CD4-positive, alpha-beta T cell (primary cell): ENCODE measurements around the gene CASP7. TPM values are rescaled to one million over a fixed set of nuclear protein-coding genes. Genes with fewer than 3 reads are reported as not detected.

Source experiments
- ATAC-seq: fragments of 200-7000 bp; cut with Tn5 transposase; one replicate; pipeline ENCODE4 v1.10.0; 2022; ENCODE audit warnings: mild to moderate bottlenecking; ENCODE audit not compliant: poor library complexity
- CTCF ChIA-PET: fragments of 350-600 bp; sonication (Branson Sonifier 250); formaldehyde crosslinking; loops from one replicate; lab custom pipeline; 2021; ENCODE audit warnings: antibody characterized with exemption, inconsistent platforms; lab: Charles Lee
- POLR2A ChIA-PET: fragments of 350-600 bp; sonication (Branson Sonifier 250); formaldehyde crosslinking; loops from one replicate; lab custom pipeline; 2021; ENCODE audit warnings: antibody characterized with exemption, inconsistent platforms; lab: Charles Lee
- DNase-seq, 14 experiments: peaks; one replicate each; pipeline ENCODE4 v3.0.0-alpha.2; 2013 to 2020; ENCODE audit warnings: mixed read lengths in 2 of 14
- H3K27ac ChIP-seq, 2 donors: one replicate each; pipeline versions ENCODE4 v1.5.1 to v1.7.0; 2013; ENCODE audit warnings: low read length in 2 of 2, low read depth in 1 of 2, mild to moderate bottlenecking in 1 of 2
- H3K27me3 ChIP-seq, 2 experiments: 1 replicate in 1 of 2; 2 replicates in 1 of 2; pipeline versions ENCODE4 v1.6.1 to v1.7.0; 2013; ENCODE audit warnings: low read length in 2 of 2, control low read depth in 1 of 2, mild to moderate bottlenecking in 1 of 2, moderate library complexity in 1 of 2; ENCODE audit not compliant: insufficient read depth in 2 of 2, control insufficient read depth in 1 of 2
- H3K36me3 ChIP-seq: one replicate; pipeline ENCODE4 v1.6.1; 2013; ENCODE audit warnings: low read length, control low read depth; ENCODE audit not compliant: insufficient read depth
- H3K4me1 ChIP-seq: one replicate; pipeline ENCODE4 v1.6.1; 2013; ENCODE audit warnings: low read length, control low read depth; ENCODE audit not compliant: insufficient read depth
- H3K4me3 ChIP-seq: one replicate; pipeline ENCODE4 v1.5.1; 2013; ENCODE audit warnings: mild to moderate bottlenecking, low read length, moderate library complexity
- H3K9me3 ChIP-seq, 2 experiments: 1 replicate in 1 of 2; 2 replicates in 1 of 2; pipeline versions ENCODE4 v1.6.1 to v1.7.0; 2013; ENCODE audit warnings: low read length in 2 of 2, mild to moderate bottlenecking in 2 of 2, control low read depth in 1 of 2, moderate library complexity in 1 of 2; ENCODE audit not compliant: control insufficient read depth in 1 of 2, insufficient read depth in 1 of 2
- H3K27ac Mint-ChIP-seq: one replicate; pipeline ENCODE4 v1.8.0; 2020; ENCODE audit warnings: mixed read lengths
- H3K27me3 Mint-ChIP-seq: one replicate; pipeline ENCODE4 v1.8.0; 2021; ENCODE audit warnings: mixed read lengths
- H3K36me3 Mint-ChIP-seq: one replicate; pipeline ENCODE4 v1.8.0; 2021; ENCODE audit warnings: low read depth, mixed read lengths
- H3K4me1 Mint-ChIP-seq: one replicate; pipeline ENCODE4 v1.8.0; 2021; ENCODE audit warnings: low read depth, mixed read lengths
- H3K4me3 Mint-ChIP-seq: one replicate; pipeline ENCODE4 v1.8.0; 2020; ENCODE audit warnings: mild to moderate bottlenecking, mixed read lengths
- H3K9me3 Mint-ChIP-seq: one replicate; pipeline ENCODE4 v1.8.0; 2020; ENCODE audit warnings: mixed read lengths
- intact Hi-C, 2 experiments: fragments of 100-400 bp; cut with DNase I in 1 of 2; cut with micrococcal nuclease in 1 of 2; formaldehyde crosslinking; loops; one replicate each; pipeline versions ENCODE4 v1.15.1 to v1.9.0; 2023 to 2025; cut with DNase I, micrococcal nuclease
- polyA plus RNA-seq, 2 donors: library from polyadenylated mRNA; unstranded; fragments of 120-200 nt; gene quantifications; one replicate each; pipeline ENCODE4 v1.2.1, GENCODE V29; 2013
- total RNA-seq, 174 experiments: library from RNA in 2 of 174; stranded (reverse) in 2 of 174; gene quantifications; one replicate each; pipeline ENCODE4 v1.2.3 and lab custom pipeline; 2021 to 2026
- TF ChIP-seq, protein P1 (sequence below): fragments of 200-600 bp; IDR thresholded peaks from one replicate; pipeline ENCODE4 v1.8.0; 2022; ENCODE audit warnings: antibody characterized with exemption, mild to moderate bottlenecking

Gene CASP7
- total RNA-seq (1 to 10 TPM; 8.5 to 8.6 TPM), total RNA-seq (lab: John Stamatoyannopoulos, UW) (9.7 to 48.3 (median 20.1) reads per million in 172 experiments)
- 12.5 TPM for polyA plus RNA-seq (2013, experiment 1 of 2)
- polyA plus RNA-seq (2013, experiment 2 of 2), result 17.3 TPM

DNA sequence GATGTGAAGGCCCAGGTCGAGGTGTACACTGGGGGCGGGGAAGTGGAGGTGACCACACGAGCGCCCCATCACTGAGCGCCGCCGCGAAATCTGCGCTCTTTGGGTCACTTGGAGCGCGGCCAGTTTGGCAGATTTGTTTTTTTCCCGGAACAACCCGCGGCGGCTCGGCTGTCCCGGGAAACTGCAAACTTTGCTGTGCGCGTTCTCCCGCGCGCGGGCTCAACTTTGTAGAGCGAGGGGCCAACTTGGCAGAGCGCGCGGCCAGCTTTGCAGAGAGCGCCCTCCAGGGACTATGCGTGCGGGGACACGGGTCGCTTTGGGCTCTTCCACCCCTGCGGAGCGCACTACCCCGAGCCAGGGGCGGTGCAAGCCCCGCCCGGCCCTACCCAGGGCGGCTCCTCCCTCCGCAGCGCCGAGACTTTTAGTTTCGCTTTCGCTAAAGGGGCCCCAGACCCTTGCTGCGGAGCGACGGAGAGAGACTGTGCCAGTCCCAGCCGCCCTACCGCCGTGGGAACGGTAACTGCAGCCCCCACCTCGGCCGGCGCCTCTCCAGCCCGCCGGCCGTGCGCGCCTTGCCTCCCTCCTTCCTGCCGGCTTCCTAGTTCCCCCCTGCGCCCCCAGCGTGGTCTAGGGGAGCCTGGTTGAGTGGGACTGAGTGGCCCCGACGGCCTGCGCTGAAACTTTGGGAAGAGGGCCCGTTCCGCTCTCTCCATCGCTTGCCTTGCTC lies at the start of gene CASP7:
Gene CASP7 (plus strand): TSS at position 450 of the 727 bp plus-strand sequence. CDS start 17,582 bp downstream, outside the sequence.
- Mint-ChIP-seq H3K4me3 (peak within 1 kb of the TSS; percentile 98), H3K27ac (peak within 1 kb of the TSS; percentile 88), H3K27me3 (no peaks in the 10 kb centered on the region), H3K9me3 (no peaks in the 10 kb centered on the region), H3K36me3 (peaks cover 34% of the 10 kb centered on the region), H3K4me1 (peaks cover 32% of the 10 kb centered on the region)
- CTCF ChIA-PET, result interaction anchor here (0.7 to 1.9 kb wide), 4 partner anchors 13 to 495 kb away, joined by 3 to 5 read pairs (median 3); partner anchors contain the start of gene CCDC186
- DNase-seq (peak; percentile 57 to 91 (median 70)), ATAC-seq (peak; percentile 85)
- Histone ChIP-seq H3K36me3 (no peaks in the 10 kb centered on the region), H3K4me1 (peaks cover 25% of the 10 kb centered on the region), H3K27me3 (no peaks in the 10 kb centered on the region), H3K4me3 (peak within 1 kb of the TSS; percentile 77), H3K9me3 (peaks cover 0 to 3% of the 10 kb centered on the region in 2 experiments), H3K27ac (peak within 1 kb of the TSS; percentile 59 to 75)
- TF ChIP-seq, protein P1, sequence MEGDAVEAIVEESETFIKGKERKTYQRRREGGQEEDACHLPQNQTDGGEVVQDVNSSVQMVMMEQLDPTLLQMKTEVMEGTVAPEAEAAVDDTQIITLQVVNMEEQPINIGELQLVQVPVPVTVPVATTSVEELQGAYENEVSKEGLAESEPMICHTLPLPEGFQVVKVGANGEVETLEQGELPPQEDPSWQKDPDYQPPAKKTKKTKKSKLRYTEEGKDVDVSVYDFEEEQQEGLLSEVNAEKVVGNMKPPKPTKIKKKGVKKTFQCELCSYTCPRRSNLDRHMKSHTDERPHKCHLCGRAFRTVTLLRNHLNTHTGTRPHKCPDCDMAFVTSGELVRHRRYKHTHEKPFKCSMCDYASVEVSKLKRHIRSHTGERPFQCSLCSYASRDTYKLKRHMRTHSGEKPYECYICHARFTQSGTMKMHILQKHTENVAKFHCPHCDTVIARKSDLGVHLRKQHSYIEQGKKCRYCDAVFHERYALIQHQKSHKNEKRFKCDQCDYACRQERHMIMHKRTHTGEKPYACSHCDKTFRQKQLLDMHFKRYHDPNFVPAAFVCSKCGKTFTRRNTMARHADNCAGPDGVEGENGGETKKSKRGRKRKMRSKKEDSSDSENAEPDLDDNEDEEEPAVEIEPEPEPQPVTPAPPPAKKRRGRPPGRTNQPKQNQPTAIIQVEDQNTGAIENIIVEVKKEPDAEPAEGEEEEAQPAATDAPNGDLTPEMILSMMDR, result peak; percentile 8
- POLR2A ChIA-PET, result interaction anchor here (0.7 to 1.1 kb wide), 2 partner anchors 11 to 495 kb away, joined by 3 read pairs; partner anchors contain the start of gene CCDC186
- intact Hi-C loops, result loop anchor here in 1 of 2 experiments (10.0 kb wide), 2 partner anchors 175 to 285 kb away; partner anchors contain the start of genes DCLRE1A and NHLRC2

DNA sequence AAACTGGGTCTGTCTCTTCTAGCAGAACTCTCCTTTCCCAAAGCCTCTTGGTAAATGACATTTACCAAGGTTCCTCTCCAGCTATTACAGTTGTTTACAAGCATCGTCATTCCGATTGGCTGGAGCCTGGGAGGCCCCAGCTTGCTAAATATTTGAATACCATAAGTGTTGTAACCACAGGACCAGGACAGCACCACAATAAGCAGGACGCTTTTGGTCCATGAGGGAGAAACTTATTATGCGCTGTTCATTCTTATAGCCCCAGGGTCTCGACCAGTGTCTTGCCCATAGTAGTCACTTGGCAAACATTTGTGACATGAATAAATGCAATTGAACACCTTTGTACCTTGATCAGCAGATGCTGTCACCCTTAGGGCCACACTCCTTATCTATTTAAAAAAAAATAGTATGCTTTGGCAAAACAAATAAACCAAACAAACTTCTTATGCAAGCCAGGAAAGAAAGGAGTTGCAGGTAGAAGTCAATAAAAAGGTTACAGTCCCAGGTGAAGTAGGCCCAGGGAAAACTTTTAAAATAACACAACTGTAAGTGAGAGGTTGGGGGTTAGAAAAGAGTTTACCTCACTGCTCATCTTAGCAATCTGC lies 48.7 kb upstream of the CASP7 start:
- ATAC-seq (no peak), DNase-seq (no peak)
- Histone ChIP-seq H3K27ac (no peak overlapping the region), H3K27me3 (peaks cover 0 to 7% of the 10 kb centered on the region in 2 experiments), H3K36me3 (no peaks in the 10 kb centered on the region), H3K4me1 (no peaks in the 10 kb centered on the region), H3K4me3 (no peak overlapping the region), H3K9me3 (peaks cover 0 to 3% of the 10 kb centered on the region in 2 experiments)
- Mint-ChIP-seq H3K27me3 (peaks cover 25% of the 10 kb centered on the region), H3K9me3 (no peaks in the 10 kb centered on the region), H3K4me3 (no peak overlapping the region), H3K4me1 (no peaks in the 10 kb centered on the region), H3K36me3 (no peaks in the 10 kb centered on the region), H3K27ac (no peak overlapping the region)
- intact Hi-C loops, result no loop called here
- ChIA-PET POLR2A (no interaction called here), CTCF (no interaction called here)
- TF ChIP-seq, protein P1, result no peak

DNA sequence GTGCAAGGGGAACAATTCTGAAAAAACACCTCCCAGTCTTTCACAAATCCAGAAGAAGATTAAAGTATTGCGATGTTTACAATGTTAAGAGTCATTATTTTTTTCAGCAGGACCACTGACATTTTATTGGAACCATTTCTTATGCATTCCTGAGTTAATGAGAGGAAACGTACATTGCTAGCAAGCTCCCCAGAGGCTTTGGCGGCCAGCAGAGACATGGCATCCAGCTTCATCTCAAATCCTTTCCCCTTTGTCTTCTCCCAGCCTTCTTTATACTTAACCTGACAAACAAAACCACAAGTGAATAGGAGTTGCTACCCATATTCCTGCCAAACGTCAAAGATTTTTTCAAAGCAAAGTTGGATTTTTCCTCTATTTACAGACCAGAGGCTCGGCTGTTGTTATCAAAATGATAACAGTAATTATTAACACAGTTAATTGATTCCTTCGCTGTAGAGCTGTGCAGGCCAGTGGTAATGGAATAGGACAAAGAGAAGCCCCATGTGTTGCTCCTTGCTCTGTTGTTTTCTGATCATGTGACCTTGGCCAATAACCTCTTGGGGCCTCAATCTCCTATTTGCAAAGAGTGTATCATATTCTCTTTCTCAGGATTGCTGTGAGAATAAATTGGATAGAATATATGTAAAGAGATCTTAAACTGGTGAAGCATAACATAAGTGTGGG lies 47.9 kb upstream of the CASP7 start:
- no peak overlapping the region for H3K27ac Mint-ChIP-seq
- intact Hi-C loops, result no loop called here
- no peak for ATAC-seq

More for the DNA sequence above, 47.9 kb upstream of the CASP7 start:
- H3K27me3 Mint-ChIP-seq, result peaks cover 29% of the 10 kb centered on the region
- Histone ChIP-seq H3K27me3 (peaks cover 5% of the 10 kb centered on the region in 2 experiments), H3K36me3 (no peaks in the 10 kb centered on the region), H3K9me3 (peaks cover 0 to 5% of the 10 kb centered on the region in 2 experiments), H3K4me1 (no peaks in the 10 kb centered on the region), H3K4me3 (no peak overlapping the region), H3K27ac (no peak overlapping the region)
- ChIA-PET POLR2A (no interaction called here), CTCF (no interaction called here)
- TF ChIP-seq, protein P1, result no peak
- no peaks in the 10 kb centered on the region for H3K36me3 Mint-ChIP-seq
- H3K4me3 Mint-ChIP-seq, result no peak overlapping the region
- no peaks in the 10 kb centered on the region for H3K9me3 Mint-ChIP-seq
- DNase-seq, result no peak
- no peaks in the 10 kb centered on the region for H3K4me1 Mint-ChIP-seq
